Measurements from ENCODE around the gene CAB39. TPM values are rescaled to one million over a fixed set of nuclear protein-coding genes. Genes with fewer than 3 reads are reported as not detected.

The CAB39 gene
- total and polyA plus RNA-seq, 5 experiments from 2014 or later = 62.5 to 107 (median 81.5) TPM

- peaks cover 29 to 44% (median 37%) of the 10 kb centered on the region in 4 donors for H3K4me1 Mint-ChIP-seq
- DNase-seq (no peak), ATAC-seq (no peak)
- H3K27ac Mint-ChIP-seq = peak overlapping the region in 5 of 10 donors; percentile 6 to 67 (median 21)
- no peaks in the 10 kb centered on the region for H3K27me3 Mint-ChIP-seq
- H3K9me3 Mint-ChIP-seq = no peaks in the 10 kb centered on the region
- peaks cover under 1 to 62% (median 19%) of the 10 kb centered on the region in 3 donors for H3K36me3 Mint-ChIP-seq
- POLR2A ChIA-PET = no interaction called here
- peak overlapping the region in 1 of 10 donors; percentile 19 for H3K4me3 Mint-ChIP-seq
These were observed 83.2 kb downstream of the CAB39 start for GRCh38 chr2:230795856-230796255.

DNA sequence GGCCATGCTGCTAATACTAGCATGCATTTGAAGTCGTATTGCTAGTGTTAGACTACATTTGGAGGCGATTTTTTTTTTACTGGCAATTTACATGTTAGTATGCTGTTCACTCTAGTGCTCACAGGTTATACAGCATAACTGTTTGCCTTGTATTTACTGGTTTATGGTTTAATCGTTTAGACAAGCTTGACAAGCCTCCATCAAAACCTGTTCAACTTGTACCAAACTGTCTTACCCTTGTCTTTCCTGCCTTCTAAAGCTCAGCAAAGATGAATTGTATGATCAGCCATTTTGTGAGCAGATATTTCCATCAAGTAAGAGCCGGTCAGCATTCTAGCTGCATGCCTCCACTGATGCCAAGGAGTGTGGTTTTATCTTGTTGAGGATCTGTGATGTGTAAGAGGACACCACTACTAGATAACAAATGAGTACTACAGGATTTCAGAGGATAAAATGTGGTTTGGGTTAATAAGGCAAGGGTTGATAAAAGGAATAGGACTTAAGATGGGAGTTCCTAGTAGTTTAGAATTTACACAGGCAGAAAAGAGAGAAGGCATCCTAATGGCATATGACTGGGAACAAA is 83.7 kb downstream of the CAB39 start:
- Mint-ChIP-seq H3K36me3 (peaks cover 0 to 59% (median 20%) of the 10 kb centered on the region in 3 donors), H3K27me3 (no peaks in the 10 kb centered on the region), H3K4me1 (peaks cover 30 to 44% (median 35%) of the 10 kb centered on the region in 4 donors), H3K4me3 (peak overlapping the region in 1 of 10 donors; percentile 19), H3K27ac (peak overlapping the region in 5 of 10 donors; percentile 6 to 67 (median 21)), H3K9me3 (no peaks in the 10 kb centered on the region)
- DNase-seq (no peak), ATAC-seq (no peak)
- POLR2A ChIA-PET = interaction anchor here (3.5 kb wide), 1 partner anchor 82 kb away, joined by 24 read pairs; no protein-coding TSS in a partner anchor

DNA sequence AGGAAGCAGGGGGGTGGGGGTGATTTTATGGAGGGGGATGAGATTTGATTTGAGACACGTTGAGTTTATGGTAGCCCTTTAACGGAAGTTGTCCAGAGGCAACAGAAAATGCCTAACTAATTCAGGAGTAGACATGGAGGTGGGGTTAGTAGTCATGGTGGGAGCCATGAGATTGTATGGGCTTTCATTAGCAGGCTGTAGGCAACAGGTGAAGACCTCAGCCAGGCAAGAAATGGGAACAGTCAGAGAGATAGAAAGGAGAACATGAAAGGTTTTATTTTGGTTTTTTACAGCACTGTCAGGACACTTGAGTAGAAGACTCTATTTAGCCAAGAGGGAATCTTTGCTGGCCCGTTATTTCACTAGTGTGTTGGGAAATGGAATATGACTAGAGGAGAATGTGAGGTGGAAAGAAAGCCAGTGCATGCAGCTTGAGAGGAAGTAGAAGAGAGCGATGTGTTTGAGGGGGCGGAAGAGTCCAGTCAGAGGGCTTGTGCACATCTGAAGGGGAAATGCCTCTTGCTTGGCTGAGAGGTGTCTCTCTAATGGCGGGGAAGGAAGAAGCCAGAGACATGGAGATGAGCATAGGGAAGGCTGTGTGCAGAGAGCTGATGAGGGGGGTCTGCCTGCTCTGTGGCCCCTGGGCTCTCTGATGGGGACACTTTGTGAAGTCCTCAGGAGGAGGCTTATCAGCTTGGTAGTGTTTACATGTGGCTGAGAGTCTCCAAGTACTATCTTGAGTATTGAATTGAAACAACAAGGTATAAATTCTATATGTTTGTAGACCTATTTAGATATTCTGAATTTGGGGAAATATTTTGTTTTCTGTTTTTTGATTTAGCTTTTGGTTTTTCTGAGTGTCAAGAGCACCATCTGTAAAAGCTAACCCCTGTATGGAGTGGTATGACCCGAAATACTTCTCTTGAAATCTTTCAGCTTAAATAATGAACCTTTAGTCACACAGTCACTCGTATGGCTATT is 85.2 kb downstream of the CAB39 start:
- POLR2A ChIA-PET = interaction anchor here (0.6 to 3.5 kb wide), 4 partner anchors 84 to 620 kb away, joined by 3 to 24 read pairs (median 7); no protein-coding TSS in a partner anchor
- Mint-ChIP-seq H3K27ac (peak overlapping the region in 1 of 10 donors; percentile 84), H3K9me3 (no peaks in the 10 kb centered on the region), H3K4me3 (no peak overlapping the region), H3K4me1 (peaks cover 25 to 32% (median 31%) of the 10 kb centered on the region in 4 donors), H3K27me3 (no peaks in the 10 kb centered on the region), H3K36me3 (peaks cover 0 to 60% (median 23%) of the 10 kb centered on the region in 3 donors)
- DNase-seq = peak in 3 of 10 donors; percentile 7 to 17 (median 17)
- peak; percentile 31 to 37 for ATAC-seq

DNA sequence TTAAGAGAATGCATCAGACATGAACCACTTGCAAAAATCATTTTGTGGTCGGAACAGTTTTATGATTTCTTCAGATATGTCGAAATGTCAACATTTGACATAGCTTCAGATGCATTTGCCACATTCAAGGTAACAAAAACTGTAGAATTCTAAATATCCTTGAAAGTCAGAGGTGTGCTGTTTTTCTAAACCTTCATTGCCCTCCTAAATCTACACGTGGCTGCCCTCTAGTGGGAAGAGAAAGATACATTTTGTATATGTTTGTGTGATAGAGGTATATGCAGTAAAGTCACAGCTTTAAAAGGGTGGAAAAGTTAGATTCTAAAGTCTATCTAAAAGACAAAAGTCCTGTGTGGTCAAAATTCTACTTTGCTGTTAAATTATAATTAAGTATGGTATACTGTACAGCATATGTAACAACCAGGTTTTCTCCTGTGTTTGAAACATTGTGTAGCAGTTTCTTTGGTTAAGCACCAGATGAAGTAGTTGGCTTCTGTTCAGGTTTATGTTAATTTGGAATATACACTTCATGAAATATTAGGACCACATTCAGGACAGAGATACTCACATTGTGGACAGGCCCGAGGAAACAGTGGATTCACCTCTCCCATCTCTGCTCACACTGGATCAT is 86.2 kb downstream of the CAB39 start:
- no peaks in the 10 kb centered on the region for H3K27me3 Mint-ChIP-seq
- peak overlapping the region in 2 of 10 donors; percentile 6 to 48 for H3K4me3 Mint-ChIP-seq
- POLR2A ChIA-PET = interaction anchor here (1.2 to 3.5 kb wide), 2 partner anchors 85 to 138 kb away, joined by 3 to 24 read pairs; no protein-coding TSS in a partner anchor
- peaks cover 17 to 29% (median 22%) of the 10 kb centered on the region in 4 donors for H3K4me1 Mint-ChIP-seq
- peak; percentile 29 to 50 for ATAC-seq
- H3K9me3 Mint-ChIP-seq = no peaks in the 10 kb centered on the region
- H3K27ac Mint-ChIP-seq = peak overlapping the region in 3 of 10 donors; percentile 37 to 84 (median 50)
- DNase-seq = peak in 8 of 10 donors; percentile 22 to 73 (median 62)
- peaks cover 0 to 61% (median 22%) of the 10 kb centered on the region in 3 donors for H3K36me3 Mint-ChIP-seq

- peaks cover 0 to 8% (median 4%) of the 10 kb centered on the region in 4 donors for H3K4me1 Mint-ChIP-seq
- no peaks in the 10 kb centered on the region for H3K9me3 Mint-ChIP-seq
- POLR2A ChIA-PET = no interaction called here
- H3K27me3 Mint-ChIP-seq = no peaks in the 10 kb centered on the region
- peaks cover 0 to 56% (median 19%) of the 10 kb centered on the region in 3 donors for H3K36me3 Mint-ChIP-seq
- peak overlapping the region in 3 of 10 donors; percentile 20 to 70 (median 65) for H3K27ac Mint-ChIP-seq
- ATAC-seq (no peak), DNase-seq (no peak)
- no peak overlapping the region for H3K4me3 Mint-ChIP-seq
These were observed 92.8 kb downstream of the CAB39 start for GRCh38 chr2:230805353-230806017.

DNA sequence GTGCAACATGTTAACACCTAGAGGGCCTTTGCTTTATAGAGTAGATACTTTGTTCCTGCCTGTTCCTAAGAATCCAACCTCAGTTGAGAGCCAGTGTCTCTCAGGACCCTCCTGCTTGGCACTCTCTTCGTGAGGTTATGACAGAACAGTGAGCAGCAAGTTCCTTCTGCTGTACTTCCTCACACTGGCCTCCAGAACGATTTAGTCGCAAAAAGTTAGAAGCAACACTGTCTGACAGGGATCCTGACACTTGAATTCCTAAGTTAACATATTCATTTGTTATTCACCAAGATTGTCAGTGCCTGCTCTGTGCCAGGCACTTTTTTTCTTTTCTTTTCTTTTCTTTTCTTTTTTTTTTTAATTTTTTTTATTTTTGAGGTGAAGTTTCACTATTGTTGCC is 95.1 kb downstream of the CAB39 start:
- DNase-seq (no peak), ATAC-seq (no peak)
- H3K27ac Mint-ChIP-seq = peak overlapping the region in 7 of 10 donors; percentile 31 to 72 (median 58)
- H3K36me3 Mint-ChIP-seq = peaks cover 0 to 57% (median 6%) of the 10 kb centered on the region in 3 donors
- no peaks in the 10 kb centered on the region for H3K27me3 Mint-ChIP-seq
- H3K4me3 Mint-ChIP-seq = no peak overlapping the region
- POLR2A ChIA-PET = no interaction called here
- no peaks in the 10 kb centered on the region for H3K9me3 Mint-ChIP-seq
- peaks cover 0 to 4% (median 1%) of the 10 kb centered on the region in 4 donors for H3K4me1 Mint-ChIP-seq

DNA sequence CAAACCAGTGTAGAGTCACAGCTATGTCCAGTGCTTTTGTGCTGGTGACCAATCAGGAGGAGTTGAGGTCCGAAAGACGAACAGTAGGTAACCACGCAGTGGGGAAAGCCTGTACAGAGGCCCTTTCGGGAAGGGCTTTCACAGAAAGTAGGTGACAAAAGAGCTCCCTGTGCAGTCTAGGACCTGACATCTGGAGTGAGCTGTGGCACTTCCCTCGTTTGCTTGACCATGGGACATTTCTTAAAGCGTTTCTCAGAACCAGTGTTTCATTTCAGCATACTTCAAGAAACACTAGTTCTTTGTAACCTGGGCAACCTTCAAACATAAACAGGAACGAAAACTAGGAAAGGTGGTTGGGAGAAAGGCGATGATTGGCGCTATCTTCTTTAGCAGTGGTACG is 96.4 kb downstream of the CAB39 start:
- no peak overlapping the region for H3K27ac Mint-ChIP-seq
- no peaks in the 10 kb centered on the region for H3K9me3 Mint-ChIP-seq
- DNase-seq (no peak), ATAC-seq (no peak)
- no peaks in the 10 kb centered on the region for H3K27me3 Mint-ChIP-seq
- peaks cover 0 to 12% (median 3%) of the 10 kb centered on the region in 4 donors for H3K4me1 Mint-ChIP-seq
- H3K36me3 Mint-ChIP-seq = peaks cover 0 to 55% (median 5%) of the 10 kb centered on the region in 3 donors
- POLR2A ChIA-PET = no interaction called here
- H3K4me3 Mint-ChIP-seq = no peak overlapping the region

DNA sequence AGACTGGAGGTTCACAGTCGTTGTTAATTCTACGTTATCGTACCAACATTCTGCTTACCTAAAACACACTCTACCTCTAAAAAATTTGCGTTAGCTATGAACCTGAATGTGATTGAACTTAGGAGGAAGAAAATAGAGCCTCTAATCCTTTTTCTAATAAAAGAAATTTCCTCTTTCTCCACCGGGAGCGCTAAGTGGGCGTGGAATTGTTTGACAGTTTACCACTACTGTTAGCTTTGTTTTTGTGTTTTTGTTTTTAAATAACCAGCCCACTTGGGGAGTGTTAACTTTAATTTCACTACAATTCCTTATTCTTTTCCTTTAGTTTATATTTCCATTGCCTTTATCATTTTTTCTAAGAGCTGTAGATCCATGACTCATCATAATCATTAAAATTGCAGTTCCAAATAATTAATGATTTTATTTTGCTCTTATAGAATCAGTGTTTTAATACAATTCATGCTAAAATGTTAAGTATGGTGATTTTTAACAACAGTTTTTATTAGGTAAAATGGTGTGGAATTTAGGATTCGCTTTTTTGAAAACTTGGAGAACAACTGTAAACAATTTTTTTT is 97.1 kb downstream of the CAB39 start:
- Mint-ChIP-seq H3K4me1 (peaks cover 0 to 17% (median 6%) of the 10 kb centered on the region in 4 donors), H3K36me3 (peaks cover 0 to 57% (median 4%) of the 10 kb centered on the region in 3 donors), H3K27me3 (no peaks in the 10 kb centered on the region), H3K4me3 (no peak overlapping the region), H3K27ac (peak overlapping the region in 2 of 10 donors; percentile 1 to 33), H3K9me3 (no peaks in the 10 kb centered on the region)
- POLR2A ChIA-PET = interaction anchor here (0.5 kb wide), 1 partner anchor 101 kb away, joined by 3 read pairs; no protein-coding TSS in a partner anchor
- ATAC-seq (no peak), DNase-seq (no peak)

- peak overlapping the region in 7 of 10 donors; percentile 10 to 67 (median 38) for H3K27ac Mint-ChIP-seq
- POLR2A ChIA-PET = no interaction called here
- H3K4me1 Mint-ChIP-seq = peaks cover 2 to 18% (median 4%) of the 10 kb centered on the region in 4 donors
- peaks cover 0 to 73% (median 4%) of the 10 kb centered on the region in 3 donors for H3K36me3 Mint-ChIP-seq
- H3K9me3 Mint-ChIP-seq = no peaks in the 10 kb centered on the region
- H3K27me3 Mint-ChIP-seq = no peaks in the 10 kb centered on the region
- no peak for ATAC-seq
- H3K4me3 Mint-ChIP-seq = no peak overlapping the region
- DNase-seq = no peak
These were observed 98.9 kb downstream of the CAB39 start for GRCh38 chr2:230811508-230811907.

- Mint-ChIP-seq H3K36me3 (peaks cover 0 to 79% (median 8%) of the 10 kb centered on the region in 3 donors), H3K27me3 (no peaks in the 10 kb centered on the region), H3K9me3 (no peaks in the 10 kb centered on the region), H3K4me3 (no peak overlapping the region), H3K27ac (peak overlapping the region in 6 of 10 donors; percentile 10 to 83 (median 52)), H3K4me1 (peaks cover 3 to 15% (median 5%) of the 10 kb centered on the region in 4 donors)
- ATAC-seq (no peak), DNase-seq (no peak)
- POLR2A ChIA-PET = interaction anchor here (0.6 kb wide), 1 partner anchor 177 kb away, joined by 5 read pairs; no protein-coding TSS in a partner anchor
These were observed 99.4 kb downstream of the CAB39 start for GRCh38 chr2:230812033-230812432.

GRCh38 chr2:230814616-230815015 is 102.0 kb downstream of the CAB39 start:
- Mint-ChIP-seq H3K27ac (peak overlapping the region in 4 of 10 donors; percentile 25 to 75 (median 48)), H3K36me3 (peaks cover 0 to 90% (median 18%) of the 10 kb centered on the region in 3 donors), H3K27me3 (no peaks in the 10 kb centered on the region), H3K4me1 (peaks cover 3 to 15% (median 5%) of the 10 kb centered on the region in 4 donors), H3K9me3 (no peaks in the 10 kb centered on the region), H3K4me3 (no peak overlapping the region)
- POLR2A ChIA-PET = no interaction called here
- ATAC-seq (no peak), DNase-seq (no peak)
